Activated CD8-positive, alpha-beta T cell treated with anti-CD3 and anti-CD28 coated beads for 36 hours (primary cell): ENCODE measurements around the gene FOXE1. TPM values are rescaled to one million over a fixed set of nuclear protein-coding genes. Genes with fewer than 3 reads are reported as not detected.

Source experiments
- ATAC-seq: fragments of 200-7000 bp; cut with Tn5 transposase; one replicate; pipeline ENCODE4 v1.10.0; 2021; ENCODE audit warnings: mild to moderate bottlenecking, moderate library complexity
- CTCF ChIA-PET: fragments of 350-600 bp; sonication (Branson Sonifier 250); formaldehyde crosslinking; loops from one replicate; lab custom pipeline; 2021; ENCODE audit warnings: antibody characterized with exemption; lab: Charles Lee
- POLR2A ChIA-PET: fragments of 350-600 bp; sonication (Branson Sonifier 250); formaldehyde crosslinking; loops from one replicate; lab custom pipeline; 2021; ENCODE audit warnings: antibody characterized with exemption; lab: Charles Lee
- DNase-seq: peaks from one replicate; pipeline ENCODE4 v3.0.0-alpha.2; 2020
- H3K27ac Mint-ChIP-seq: one replicate; pipeline ENCODE4 v1.8.0; 2021; ENCODE audit warnings: mild to moderate bottlenecking, mixed read lengths
- H3K27me3 Mint-ChIP-seq: one replicate; pipeline ENCODE4 v1.8.0; 2021; ENCODE audit warnings: mixed read lengths
- H3K36me3 Mint-ChIP-seq: one replicate; pipeline ENCODE4 v1.8.0; 2021; ENCODE audit warnings: low read depth, mixed read lengths
- H3K4me1 Mint-ChIP-seq: one replicate; pipeline ENCODE4 v1.8.0; 2021; ENCODE audit warnings: low read depth, mixed read lengths
- H3K4me3 Mint-ChIP-seq: one replicate; pipeline ENCODE4 v1.8.0; 2021; ENCODE audit warnings: mild to moderate bottlenecking, moderate library complexity, mixed read lengths
- H3K9me3 Mint-ChIP-seq: one replicate; pipeline ENCODE4 v1.8.0; 2021; ENCODE audit warnings: mixed read lengths
- CTCF ChIP-seq: fragments of 200-600 bp; IDR thresholded peaks from one replicate; pipeline ENCODE4 v1.8.0; 2022; ENCODE audit warnings: antibody characterized with exemption, mild to moderate bottlenecking
- intact Hi-C: fragments of 100-400 bp; cut with micrococcal nuclease; formaldehyde crosslinking; loops from one replicate; pipeline ENCODE4 v1.10.0; 2022
- total RNA-seq, 2 experiments: library from RNA; stranded (reverse); gene quantifications; one replicate each; pipeline ENCODE4 v1.2.3, GENCODE V29; 2021

Gene FOXE1
- total RNA-seq, 2 experiments from 2014 or later = 0.09 TPM; not detected in 1

DNA sequence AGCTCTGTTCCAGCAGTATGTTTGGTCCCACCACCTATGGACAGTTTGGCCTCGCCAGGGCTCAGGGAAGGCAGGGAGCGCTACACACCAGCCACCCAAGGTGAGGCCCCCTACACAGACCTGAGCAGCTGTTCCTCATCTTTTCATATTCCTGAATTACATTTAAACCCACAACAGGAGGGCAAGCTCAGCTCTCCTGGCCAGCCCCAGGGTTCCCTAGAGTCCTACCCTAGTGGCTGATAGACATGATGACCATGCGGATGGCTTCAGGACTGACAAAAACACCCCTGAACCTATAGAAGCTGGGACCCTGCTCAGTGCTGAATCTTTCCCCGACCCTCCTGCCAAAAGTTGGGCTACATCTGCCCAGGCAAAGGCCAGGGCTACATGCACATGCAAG is 6.7 kb upstream of the FOXE1 start:
- Mint-ChIP-seq H3K4me1 (peaks cover 13% of the 10 kb centered on the region), H3K27me3 (peaks cover 71% of the 10 kb centered on the region), H3K9me3 (no peaks in the 10 kb centered on the region), H3K4me3 (no peak overlapping the region), H3K27ac (no peak overlapping the region), H3K36me3 (no peaks in the 10 kb centered on the region)
- ChIA-PET CTCF (interaction anchor here (0.9 kb wide), 1 partner anchor 44 kb away, joined by 3 read pairs; no protein-coding TSS in a partner anchor), POLR2A (no interaction called here)
- DNase-seq (no peak), ATAC-seq (no peak)
- intact Hi-C loops = no loop called here
- TF ChIP-seq CTCF = no peak

- POLR2A ChIA-PET = no interaction called here
- intact Hi-C loops = no loop called here
- no peak for ATAC-seq
- TF ChIP-seq CTCF = no peak
- CTCF ChIA-PET = interaction anchor here (0.6 to 0.8 kb wide), 3 partner anchors 23 to 57 kb away, joined by 3 read pairs; no protein-coding TSS in a partner anchor
- Mint-ChIP-seq H3K27ac (no peak overlapping the region), H3K9me3 (no peaks in the 10 kb centered on the region), H3K27me3 (peaks cover 76% of the 10 kb centered on the region), H3K4me3 (no peak overlapping the region), H3K36me3 (no peaks in the 10 kb centered on the region), H3K4me1 (peaks cover 17% of the 10 kb centered on the region)
- DNase-seq = no peak
Observed at GRCh38 chr9:97847474-97848214, 5.4 kb upstream of the FOXE1 start.

- ChIA-PET POLR2A (no interaction called here), CTCF (interaction anchor here (0.7 to 0.8 kb wide), 2 partner anchors 11 to 22 kb away, joined by 3 read pairs; no protein-coding TSS in a partner anchor)
- Mint-ChIP-seq H3K36me3 (no peaks in the 10 kb centered on the region), H3K9me3 (no peaks in the 10 kb centered on the region), H3K27ac (no peak overlapping the region), H3K27me3 (peaks cover 74% of the 10 kb centered on the region), H3K4me1 (peaks cover 17% of the 10 kb centered on the region), H3K4me3 (no peak overlapping the region)
- no peak for ATAC-seq
- no peak for DNase-seq
- intact Hi-C loops = no loop called here
- no peak for TF ChIP-seq CTCF
Observed at GRCh38 chr9:97848215-97848479, 4.9 kb upstream of the FOXE1 start.

GRCh38 chr9:97848480-97849237 is 4.4 kb upstream of the FOXE1 start:
- DNase-seq (peak; percentile 32), ATAC-seq (peak; percentile 32)
- no peaks in the 10 kb centered on the region for H3K9me3 Mint-ChIP-seq
- no peak overlapping the region for H3K27ac Mint-ChIP-seq
- H3K27me3 Mint-ChIP-seq = peaks cover 74% of the 10 kb centered on the region
- CTCF ChIA-PET = interaction anchor here (0.7 to 0.8 kb wide), 2 partner anchors 11 to 22 kb away, joined by 3 read pairs; no protein-coding TSS in a partner anchor
- intact Hi-C loops = no loop called here
- H3K4me3 Mint-ChIP-seq = peak overlapping the region; percentile 67
- POLR2A ChIA-PET = no interaction called here
- H3K4me1 Mint-ChIP-seq = peaks cover 17% of the 10 kb centered on the region
- no peaks in the 10 kb centered on the region for H3K36me3 Mint-ChIP-seq
- no peak for TF ChIP-seq CTCF

GRCh38 chr9:97849980-97850379 is 3.0 kb upstream of the FOXE1 start:
- no peak overlapping the region for H3K4me3 Mint-ChIP-seq
- ChIA-PET POLR2A (interaction anchor here (1.6 kb wide), 1 partner anchor 14 kb away, joined by 3 read pairs; no protein-coding TSS in a partner anchor), CTCF (no interaction called here)
- H3K27ac Mint-ChIP-seq = no peak overlapping the region
- no peak for ATAC-seq
- no peak for TF ChIP-seq CTCF
- intact Hi-C loops = no loop called here
- peaks cover 2% of the 10 kb centered on the region for H3K36me3 Mint-ChIP-seq
- DNase-seq = no peak
- peaks cover 20% of the 10 kb centered on the region for H3K4me1 Mint-ChIP-seq
- peaks cover 78% of the 10 kb centered on the region for H3K27me3 Mint-ChIP-seq
- no peaks in the 10 kb centered on the region for H3K9me3 Mint-ChIP-seq
